Adrenal gland (tissue), 12 donors: ENCODE results near the gene ARHGEF4. TPM values are rescaled to one million over a fixed set of nuclear protein-coding genes. Genes with fewer than 3 reads are reported as not detected.
A peak's percentile ranks its signal among the peaks of the same experiment; 100 is the strongest.

Experiments used
- DNase-seq, 7 donors: peaks; one replicate each; pipeline ENCODE4 v3.0.0-alpha.2; 2019 to 2020
- H3K27ac ChIP-seq, 5 donors: fragments of 200-600 bp; sonication (generic) in 4 of 5; 1 replicate in 3 of 5; 2 replicates in 2 of 5; pipeline versions ENCODE4 v1.5.1 to v1.8.0; 2016 to 2020; ENCODE audit warnings: mild to moderate bottlenecking in 1 of 5
- H3K27me3 ChIP-seq: fragments of 200-600 bp; 2 replicates; pipeline ENCODE4 v1.8.0; 2021
- H3K36me3 ChIP-seq, 2 donors: fragments of 200-600 bp; replicated peaks in 1 of 2; 1 replicate in 1 of 2; 2 replicates in 1 of 2; pipeline versions ENCODE4 v1.5.1 to v1.8.0; 2018 to 2022
- H3K4me1 ChIP-seq, 2 donors: fragments of 200-600 bp; replicated peaks in 1 of 2; 1 replicate in 1 of 2; 2 replicates in 1 of 2; pipeline versions ENCODE4 v1.5.1 to v1.8.0; 2018 to 2021
- H3K4me3 ChIP-seq, 4 donors: fragments of 200-600 bp; sonication (generic) in 3 of 4; one replicate each; pipeline ENCODE4 v1.5.1; 2016 to 2018
- H3K9me3 ChIP-seq, 3 donors: fragments of 200-600 bp; sonication (generic) in 1 of 3; replicated peaks in 1 of 3; 1 replicate in 2 of 3; 2 replicates in 1 of 3; pipeline versions ENCODE4 v1.5.1 to v1.8.0; 2016 to 2021
- POLR2A ChIP-seq, 2 donors: fragments of 450-650 bp; IDR thresholded peaks; one replicate each; pipeline ENCODE4 v1.6.1; 2017; ENCODE audit warnings: antibody characterized with exemption in 2 of 2, mild to moderate bottlenecking in 2 of 2, moderate library complexity in 1 of 2
- WGBS, 4 donors: extraction: QIAGEN DNeasy Blood & Tissue Kit in 2 of 4; methylation state at CpG; one replicate each; pipeline versions ENCODE4 v1.1.5 to v1.1.7; 2013 to 2017; 5-methylcytosine and 5-hydroxymethylcytosine counted together
- intact Hi-C, 2 donors: fragments of 100-400 bp; cut with DNase I; formaldehyde crosslinking; loops; one replicate each; pipeline versions ENCODE4 v1.14.1 to v1.15.0; 2022 to 2023
- polyA plus RNA-seq, 3 donors: library from polyadenylated mRNA; stranded (reverse); fragments of 200-250 nt in 2 of 3; fragments of 350-450 nt in 1 of 3; fragmentation: Illumina TruSeq in 1 of 3; extraction: RNeasy Lipid Tissue Mini Kit (QIAGEN cat#74804) in 1 of 3; gene quantifications; one replicate each; pipeline ENCODE4 v1.2.3, GENCODE V29; 2013 to 2014
- total RNA-seq, 9 donors: library from RNA; depleted of rRNA in 4 of 9; stranded (reverse); fragments of >200 nt in 4 of 9; fragments of 120-200 nt in 1 of 9; fragmentation: NEBNext Ultra II Directional in 1 of 9; extraction: Animal tissue kit (Norgen Biotek cat#: 25700) in 1 of 9; gene quantifications; one replicate each; pipeline versions ENCODE4 v1.1.0 to v1.2.4, GENCODE V29; 2013 to 2023
- TF ChIP-seq, protein P1 (sequence below), 6 experiments: fragments of 450-650 bp in 4 of 6; fragments of 200-600 bp in 2 of 6; sonication (generic) in 1 of 6; IDR thresholded peaks; 1 replicate in 5 of 6; 2 replicates in 1 of 6; pipeline versions ENCODE4 v1.5.1 to v1.8.0; 2016 to 2021; ENCODE audit warnings: antibody characterized with exemption in 6 of 6, mild to moderate bottlenecking in 2 of 6, moderate library complexity in 1 of 6
- donor health status: healthy with polysubstance abuse.
- donor health status: Bipolar disorder and iron deficiency.
- donor health status: DM: yes; HTN: yes; CAD: no.
- donor health status: DM: no; HTN: no; CAD: no.
- donor health status: DM: no; HTN: no; CAD: no.
- donor health status: DM: yes; HTN: yes; CAD: no.

The ARHGEF4 gene
- total and polyA plus RNA-seq, 12 donors: 0.97 to 40.4 (median 5.1) TPM

- Histone ChIP-seq H3K9me3 (no peaks in the 10 kb centered on the region), H3K4me3 (no peak overlapping the region), H3K4me1 (no peaks in the 10 kb centered on the region), H3K36me3 (no peaks in the 10 kb centered on the region), H3K27ac (no peak overlapping the region), H3K27me3 (no peaks in the 10 kb centered on the region)
- TF ChIP-seq, protein P1, sequence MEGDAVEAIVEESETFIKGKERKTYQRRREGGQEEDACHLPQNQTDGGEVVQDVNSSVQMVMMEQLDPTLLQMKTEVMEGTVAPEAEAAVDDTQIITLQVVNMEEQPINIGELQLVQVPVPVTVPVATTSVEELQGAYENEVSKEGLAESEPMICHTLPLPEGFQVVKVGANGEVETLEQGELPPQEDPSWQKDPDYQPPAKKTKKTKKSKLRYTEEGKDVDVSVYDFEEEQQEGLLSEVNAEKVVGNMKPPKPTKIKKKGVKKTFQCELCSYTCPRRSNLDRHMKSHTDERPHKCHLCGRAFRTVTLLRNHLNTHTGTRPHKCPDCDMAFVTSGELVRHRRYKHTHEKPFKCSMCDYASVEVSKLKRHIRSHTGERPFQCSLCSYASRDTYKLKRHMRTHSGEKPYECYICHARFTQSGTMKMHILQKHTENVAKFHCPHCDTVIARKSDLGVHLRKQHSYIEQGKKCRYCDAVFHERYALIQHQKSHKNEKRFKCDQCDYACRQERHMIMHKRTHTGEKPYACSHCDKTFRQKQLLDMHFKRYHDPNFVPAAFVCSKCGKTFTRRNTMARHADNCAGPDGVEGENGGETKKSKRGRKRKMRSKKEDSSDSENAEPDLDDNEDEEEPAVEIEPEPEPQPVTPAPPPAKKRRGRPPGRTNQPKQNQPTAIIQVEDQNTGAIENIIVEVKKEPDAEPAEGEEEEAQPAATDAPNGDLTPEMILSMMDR (IDR thresholded peaks at IDR 0.05): no peak
- TF ChIP-seq POLR2A (IDR thresholded peaks at IDR 0.05): no peak
- intact Hi-C loops: no loop called here
- WGBS, 4 donors: 83 to 96% (median 92%) methylated on average over 3 to 6 of the region's 6 CpGs
- peak in 1 of 7 donors; percentile 25 for DNase-seq
These were observed 50.9 kb downstream of the ARHGEF4 start for GRCh38 chr2:130887643-130888042.

DNA sequence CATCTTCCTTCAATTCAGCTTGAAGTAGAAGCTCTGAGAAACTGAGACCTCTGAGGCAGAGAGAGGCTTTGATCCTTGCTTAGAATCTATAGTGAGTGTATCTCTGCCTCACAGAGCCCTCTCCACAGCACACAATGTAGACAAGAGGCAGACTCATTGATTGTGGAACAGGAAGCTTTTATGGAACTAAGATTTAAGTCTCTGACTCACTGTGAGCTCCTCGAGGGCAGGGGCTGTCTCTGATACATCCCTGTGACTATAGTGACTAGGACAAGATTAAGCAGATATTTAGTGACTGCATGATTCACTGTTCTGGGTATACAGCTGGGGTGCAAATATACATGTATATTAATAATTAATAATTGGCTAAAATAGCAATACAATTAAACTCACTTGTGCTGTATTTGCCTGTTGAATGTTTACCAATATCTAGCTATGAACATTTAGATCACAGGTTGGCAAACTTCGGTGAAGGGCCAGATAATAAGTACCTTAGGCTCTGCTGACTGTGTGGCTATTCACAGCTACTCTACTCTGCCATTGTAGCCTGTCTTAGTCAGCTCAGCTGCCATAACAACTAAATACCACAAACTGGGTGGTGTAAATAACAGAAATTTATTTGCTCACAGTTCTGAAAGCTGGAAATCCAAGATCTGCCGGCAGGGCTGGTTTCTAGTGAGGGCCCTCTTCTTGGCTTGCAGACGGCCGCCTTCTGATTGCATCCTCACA, 54.4 kb downstream of the ARHGEF4 start:
- Histone ChIP-seq H3K4me1 (no peaks in the 10 kb centered on the region), H3K4me3 (no peak overlapping the region), H3K9me3 (no peaks in the 10 kb centered on the region), H3K27me3 (no peaks in the 10 kb centered on the region), H3K27ac (no peak overlapping the region), H3K36me3 (no peaks in the 10 kb centered on the region)
- TF ChIP-seq POLR2A (IDR thresholded peaks at IDR 0.05): no peak
- TF ChIP-seq, protein P1 (IDR thresholded peaks at IDR 0.05): no peak
- intact Hi-C loops: no loop called here
- no peak for DNase-seq
- WGBS, 4 donors: 62 to 76% (median 73%) methylated on average over 5 of the region's 5 CpGs

DNA sequence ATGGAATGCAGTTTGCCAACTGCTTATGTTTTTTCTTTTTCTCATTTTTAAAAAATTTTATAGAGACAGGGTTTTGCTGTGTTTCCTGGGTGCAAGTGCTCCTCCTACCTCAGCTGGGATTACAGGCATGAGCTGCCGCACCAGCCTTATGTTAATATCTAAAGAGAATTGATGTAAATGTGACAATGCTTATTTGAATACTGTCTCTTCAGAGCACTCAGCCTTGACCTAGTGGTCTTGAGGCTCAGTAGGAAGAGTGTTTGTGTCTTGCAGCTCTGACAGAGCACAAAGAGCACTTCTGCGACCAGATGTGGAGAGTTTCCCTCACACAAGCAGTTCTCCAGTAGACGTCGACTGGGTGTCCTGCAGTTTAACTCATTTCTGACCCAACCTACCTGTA, 55.3 kb downstream of the ARHGEF4 start:
- TF ChIP-seq, protein P1 (IDR thresholded peaks at IDR 0.05): no peak
- no peak for TF ChIP-seq POLR2A (IDR thresholded peaks at IDR 0.05)
- Histone ChIP-seq H3K27me3 (no peaks in the 10 kb centered on the region), H3K4me3 (no peak overlapping the region), H3K27ac (no peak overlapping the region), H3K4me1 (no peaks in the 10 kb centered on the region), H3K9me3 (no peaks in the 10 kb centered on the region), H3K36me3 (no peaks in the 10 kb centered on the region)
- DNase-seq: no peak
- intact Hi-C loops: no loop called here
- WGBS, 4 donors: 46 to 71% (median 56%) methylated on average over 2 to 4 of the region's 4 CpGs

GRCh38 chr2:130892793-130893785, 56.4 kb downstream of the ARHGEF4 start:
- Histone ChIP-seq H3K36me3 (no peaks in the 10 kb centered on the region), H3K4me3 (no peak overlapping the region), H3K27ac (no peak overlapping the region), H3K4me1 (no peaks in the 10 kb centered on the region), H3K9me3 (no peaks in the 10 kb centered on the region), H3K27me3 (no peaks in the 10 kb centered on the region)
- intact Hi-C loops: no loop called here
- DNase-seq: peak in 1 of 7 donors; percentile 36
- 83 to 93% (median 87%) methylated on average over 12 to 18 of the region's 18 CpGs for WGBS, 4 donors
- TF ChIP-seq, protein P1 (IDR thresholded peaks at IDR 0.05): no peak
